Neuronal stem cell (in vitro differentiated cells): Measurements from ENCODE around the gene TRIM22.
A peak's percentile ranks its signal among the peaks of the same experiment; 100 is the strongest.
"Not testable (repeated sequence)": the region's sequence is repeated elsewhere in the genome, so short reads cannot be mapped to it uniquely, and the experiment has no call there.

ENCODE experiments used
- DNase-seq: peaks from one replicate; pipeline ENCODE4 v3.0.0-alpha.2; 2013; ENCODE audit warnings: low spot score
- H2AFZ ChIP-seq: one replicate; pipeline ENCODE4 v1.6.1; 2013; ENCODE audit warnings: mild to moderate bottlenecking, low read length, inconsistent platforms
- H2AK5ac ChIP-seq: 2 replicates; pipeline ENCODE4 v1.6.1; 2013; ENCODE audit warnings: low read depth, mild to moderate bottlenecking, inconsistent platforms, low read length, moderate library complexity, mixed read lengths
- H2BK120ac ChIP-seq: 2 replicates; pipeline ENCODE4 v1.6.1; 2013; ENCODE audit warnings: low read depth, mild to moderate bottlenecking, inconsistent platforms, low read length, moderate library complexity, mixed read lengths
- H2BK12ac ChIP-seq: one replicate; pipeline ENCODE4 v1.6.1; 2013; ENCODE audit warnings: low read length, inconsistent platforms
- H2BK15ac ChIP-seq: 2 replicates; pipeline ENCODE4 v1.6.1; 2013; ENCODE audit warnings: mild to moderate bottlenecking, low read length, inconsistent platforms, mixed read lengths
- H2BK5ac ChIP-seq: one replicate; pipeline ENCODE4 v1.6.1; 2013; ENCODE audit warnings: inconsistent platforms, mild to moderate bottlenecking, low read length, moderate library complexity
- H3K14ac ChIP-seq: one replicate; pipeline ENCODE4 v1.6.1; 2013; ENCODE audit warnings: low read length, inconsistent platforms
- H3K18ac ChIP-seq: 2 replicates; pipeline ENCODE4 v1.6.1; 2013; ENCODE audit warnings: low read length, inconsistent platforms
- H3K23ac ChIP-seq: 2 replicates; pipeline ENCODE4 v1.6.1; 2013; ENCODE audit warnings: low read depth, mild to moderate bottlenecking, mixed read lengths, low read length, inconsistent platforms; ENCODE audit not compliant: poor library complexity
- H3K27ac ChIP-seq: replicated peaks from 3 replicates; pipeline ENCODE4 v1.5.1; 2013; ENCODE audit warnings: low read length, inconsistent platforms
- H3K27me3 ChIP-seq, 3 experiments: 2 replicates each; pipeline ENCODE4 v1.6.1; 2013; ENCODE audit warnings: low read length in 3 of 3, mild to moderate bottlenecking in 2 of 3, inconsistent platforms in 1 of 3, low read depth in 1 of 3, mixed read lengths in 1 of 3, moderate library complexity in 1 of 3; ENCODE audit not compliant: control insufficient read depth in 3 of 3, insufficient read depth in 3 of 3
- H3K36me3 ChIP-seq, 2 donors: replicated peaks in 1 of 2; 2 replicates each; pipeline ENCODE4 v1.6.1; 2013; ENCODE audit warnings: low read length in 2 of 2; ENCODE audit not compliant: control insufficient read depth in 2 of 2, insufficient read depth in 2 of 2
- H3K4ac ChIP-seq: 2 replicates; pipeline ENCODE4 v1.6.1; 2013; ENCODE audit warnings: inconsistent platforms, mild to moderate bottlenecking, low read length, moderate library complexity
- H3K4me1 ChIP-seq, 2 donors: 1 replicate in 1 of 2; 2 replicates in 1 of 2; pipeline ENCODE4 v1.6.1; 2013; ENCODE audit warnings: low read length in 2 of 2, low read depth in 1 of 2; ENCODE audit not compliant: control insufficient read depth in 2 of 2, insufficient read depth in 1 of 2
- H3K4me2 ChIP-seq: one replicate; pipeline ENCODE4 v1.6.1; 2013; ENCODE audit warnings: mild to moderate bottlenecking, low read length, inconsistent platforms; ENCODE audit not compliant: insufficient read depth, poor library complexity, severe bottlenecking
- H3K4me3 ChIP-seq, 2 donors: 2 replicates each; pipeline ENCODE4 v1.5.1; 2013; ENCODE audit warnings: low read length in 2 of 2, mild to moderate bottlenecking in 2 of 2, inconsistent platforms in 1 of 2, moderate library complexity in 1 of 2
- H3K79me1 ChIP-seq: one replicate; pipeline ENCODE4 v1.6.1; 2013; ENCODE audit warnings: low read depth, mild to moderate bottlenecking, inconsistent platforms, low read length, moderate library complexity
- H3K9ac ChIP-seq: one replicate; pipeline ENCODE4 v1.6.1; 2013; ENCODE audit warnings: mild to moderate bottlenecking, low read depth, low read length, inconsistent platforms; ENCODE audit not compliant: poor library complexity
- H3K9me3 ChIP-seq, 2 donors: replicated peaks in 1 of 2; 2 replicates each; pipeline versions ENCODE3 to v1.6.1; 2013; ENCODE audit warnings: low read length in 2 of 2, mild to moderate bottlenecking in 2 of 2, inconsistent platforms in 1 of 2, low read depth in 1 of 2, mixed read lengths in 1 of 2, moderate library complexity in 1 of 2; ENCODE audit not compliant: control insufficient read depth in 2 of 2, insufficient read depth in 1 of 2
- H4K8ac ChIP-seq: one replicate; pipeline ENCODE4 v1.6.1; 2013; ENCODE audit warnings: low read depth, mild to moderate bottlenecking, inconsistent platforms, low read length, moderate library complexity
- H4K91ac ChIP-seq: one replicate; pipeline ENCODE4 v1.6.1; 2013; ENCODE audit warnings: low read length, low read depth, mild to moderate bottlenecking, inconsistent platforms; ENCODE audit not compliant: poor library complexity
- WGBS, 2 donors: extraction: QIAGEN DNeasy Blood & Tissue Kit; methylation state at CpG; one replicate each; pipeline ENCODE4 v1.1.7; 2013; ENCODE audit warnings: missing lambda C conversion rate in 2 of 2, mixed read lengths in 1 of 2; ENCODE audit not compliant: insufficient read length in 2 of 2, insufficient replicate concordance in 1 of 2; ENCODE audit errors: extremely low coverage in 2 of 2; 5-methylcytosine and 5-hydroxymethylcytosine counted together

TRIM22 gene

GRCh38 chr11:5674391-5674790 is 15.2 kb upstream of the TRIM22 start:
- Histone ChIP-seq H3K14ac (no peak overlapping the region), H2BK12ac (no peak overlapping the region), H2AK5ac (no peak overlapping the region), H3K4me2 (no peak overlapping the region), H3K4me1 (no peaks in the 10 kb centered on the region), H3K9me3 (peaks cover 2 to 24% of the 10 kb centered on the region in 2 donors), H3K4me3 (no peak overlapping the region), H3K4ac (no peak overlapping the region), H2BK15ac (no peak overlapping the region), H3K27me3 (no peaks in the 10 kb centered on the region), H4K91ac (no peak overlapping the region), H2AFZ (no peak overlapping the region), H3K23ac (no peak overlapping the region), H3K79me1 (peaks cover 2% of the 10 kb centered on the region), H3K9ac (no peak overlapping the region), H3K18ac (no peak overlapping the region), H4K8ac (no peak overlapping the region), H3K36me3 (peaks cover 9 to 75% of the 10 kb centered on the region in 2 donors), H2BK120ac (no peak overlapping the region), H3K27ac (no peak overlapping the region), H2BK5ac (no peak overlapping the region)
- WGBS, 2 donors, result no CpG with 5 or more reads among the region's 4 CpGs
- no peak for DNase-seq

DNA sequence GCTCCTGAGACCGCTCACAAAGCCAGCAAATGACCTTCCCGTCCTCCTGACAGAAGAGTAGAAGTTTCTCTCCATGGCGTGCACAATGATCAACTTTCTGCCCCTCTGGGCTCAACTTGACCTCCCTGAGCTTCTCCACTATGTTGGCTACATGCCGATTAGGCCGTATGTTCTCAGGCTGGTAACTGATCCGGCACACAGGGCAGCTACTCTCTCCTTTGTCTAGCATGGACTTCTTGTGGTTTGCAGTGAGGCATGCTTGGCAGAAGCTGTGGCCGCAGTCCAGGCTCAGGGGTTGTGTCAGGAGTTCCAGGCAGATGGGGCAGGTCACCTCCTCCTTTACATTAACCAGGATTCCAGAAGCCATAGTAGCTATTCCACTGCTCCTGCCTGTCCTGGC is 9.8 kb upstream of the TRIM22 start:
- H2BK5ac ChIP-seq, result no peak overlapping the region
- H2BK120ac ChIP-seq, result no peak overlapping the region
- no peak overlapping the region for H3K18ac ChIP-seq
- no peaks in the 10 kb centered on the region for H3K27me3 ChIP-seq
- no CpG with 5 or more reads among the region's 7 CpGs for WGBS, 2 donors
- no peak overlapping the region for H2BK15ac ChIP-seq
- H4K8ac ChIP-seq, result no peak overlapping the region
- no peak for DNase-seq
- H2AFZ ChIP-seq, result no peak overlapping the region
- no peak overlapping the region for H3K4me3 ChIP-seq
- H3K27ac ChIP-seq, result no peak overlapping the region
- peaks cover 6 to 25% of the 10 kb centered on the region in 2 donors for H3K9me3 ChIP-seq
- H3K4me1 ChIP-seq, result no peaks in the 10 kb centered on the region
- H3K9ac ChIP-seq, result no peak overlapping the region
- no peak overlapping the region for H2AK5ac ChIP-seq
- H3K23ac ChIP-seq, result no peak overlapping the region
- H3K4me2 ChIP-seq, result no peak overlapping the region
- H2BK12ac ChIP-seq, result no peak overlapping the region
- peaks cover 13 to 45% of the 10 kb centered on the region in 2 donors for H3K36me3 ChIP-seq
- H3K14ac ChIP-seq, result no peak overlapping the region
- H3K79me1 ChIP-seq, result no peaks in the 10 kb centered on the region
- no peak overlapping the region for H4K91ac ChIP-seq
- H3K4ac ChIP-seq, result no peak overlapping the region

GRCh38 chr11:5682890-5683441 is 6.6 kb upstream of the TRIM22 start:
- not testable (repeated sequence) for H2AK5ac ChIP-seq, H2BK15ac ChIP-seq, H3K79me1 ChIP-seq, H3K23ac ChIP-seq, H3K4ac ChIP-seq, H2BK12ac ChIP-seq, H3K27ac ChIP-seq, H3K9ac ChIP-seq, H4K8ac ChIP-seq, H3K4me3 ChIP-seq, H4K91ac ChIP-seq, H3K4me1 ChIP-seq, H3K4me2 ChIP-seq, H3K27me3 ChIP-seq, DNase-seq, H2BK120ac ChIP-seq, H3K14ac ChIP-seq, H3K18ac ChIP-seq, H2AFZ ChIP-seq, H2BK5ac ChIP-seq
- peaks cover 13 to 35% of the 10 kb centered on the region in 2 donors for H3K36me3 ChIP-seq
- H3K9me3 ChIP-seq, result peaks cover 6 to 15% of the 10 kb centered on the region in 2 donors
- WGBS, 2 donors, result no CpG with 5 or more reads among the region's 33 CpGs

- H2BK120ac ChIP-seq, H3K14ac ChIP-seq, H2AFZ ChIP-seq, H3K27ac ChIP-seq, H2BK15ac ChIP-seq, H3K9ac ChIP-seq, H2AK5ac ChIP-seq, H3K23ac ChIP-seq, H3K4me3 ChIP-seq, H3K18ac ChIP-seq, H3K4ac ChIP-seq, DNase-seq, H3K9me3 ChIP-seq, H3K27me3 ChIP-seq, H3K79me1 ChIP-seq, H4K91ac ChIP-seq, H3K4me1 ChIP-seq, H2BK5ac ChIP-seq, H2BK12ac ChIP-seq, H4K8ac ChIP-seq: not testable (repeated sequence)
- Histone ChIP-seq H3K4me2 (peak overlapping the region; percentile 3), H3K36me3 (peaks cover 7 to 29% of the 10 kb centered on the region in 2 donors)
- WGBS, 2 donors, result no CpG with 5 or more reads among the region's 7 CpGs
Measured at GRCh38 chr11:5683620-5684019, 6.0 kb upstream of the TRIM22 start.
